ENCODE results near the gene FATE1.

FATE1 gene

GRCh38 chrX:151742311-151742710, 26.5 kb downstream of the FATE1 start:
- TF ChIP-seq FOXP2 (optimal IDR thresholded peaks at IDR 0.05; ENCODE audit: control extremely low read depth, extremely low read length, insufficient read depth): no peak
- no peak for TF ChIP-seq EZH2 (IDR thresholded peaks at IDR 0.05)
- TF ChIP-seq POLR2AphosphoS5 (IDR thresholded peaks at IDR 0.05; ENCODE audit: borderline replicate concordance, low read depth, low read length): no peak
- Histone ChIP-seq H3K9ac (ENCODE audit: insufficient read length) (no peak overlapping the region), H3K4me3 (no peak overlapping the region), H3K27ac (no peak overlapping the region), H3K36me3 (ENCODE audit: insufficient read depth, low read length) (no peaks in the 10 kb centered on the region), H3K9me3 (ENCODE audit: low read depth, low read length) (no peaks in the 10 kb centered on the region)
- no peak for DNase-seq (ENCODE audit: low read depth, low spot score)

GRCh38 chrX:151743651-151744470, 28.0 kb downstream of the FATE1 start:
- no peaks in the 10 kb centered on the region for H3K9me3 ChIP-seq (ENCODE audit: low read depth, low read length)
- no peak for DNase-seq (ENCODE audit: low read depth, low spot score)
- H3K4me3 ChIP-seq: no peak overlapping the region
- no peak for TF ChIP-seq POLR2AphosphoS5 (IDR thresholded peaks at IDR 0.05; ENCODE audit: borderline replicate concordance, low read depth, low read length)
- no peak overlapping the region for H3K27ac ChIP-seq
- H3K36me3 ChIP-seq (ENCODE audit: insufficient read depth, low read length): no peaks in the 10 kb centered on the region
- H3K9ac ChIP-seq (ENCODE audit: insufficient read length): no peak overlapping the region

DNA sequence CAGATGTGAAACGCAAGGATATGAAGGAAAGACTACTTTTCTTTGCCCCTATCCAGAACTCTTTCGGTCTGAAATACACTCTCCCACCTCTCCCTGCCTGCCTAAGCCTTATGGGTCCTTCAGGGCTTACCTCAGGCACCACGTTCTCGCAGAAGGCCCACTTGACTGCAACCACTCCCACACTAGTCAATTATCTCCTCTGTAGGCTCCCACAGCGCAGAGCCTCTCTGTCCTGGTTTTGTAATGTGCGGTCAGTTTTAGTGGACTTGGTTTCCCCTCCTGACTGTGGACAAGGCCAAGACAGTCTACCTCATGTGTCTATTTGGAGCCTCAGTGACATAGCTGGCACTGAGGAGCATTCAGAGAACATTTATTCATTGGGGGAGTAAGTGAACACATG, 29.8 kb downstream of the FATE1 start:
- H3K9me3 ChIP-seq (ENCODE audit: low read depth, low read length): no peaks in the 10 kb centered on the region
- no peak overlapping the region for H3K4me3 ChIP-seq
- H3K36me3 ChIP-seq (ENCODE audit: insufficient read depth, low read length): no peaks in the 10 kb centered on the region
- no peak overlapping the region for H3K9ac ChIP-seq (ENCODE audit: insufficient read length)
- no peak for TF ChIP-seq EZH2 (IDR thresholded peaks at IDR 0.05)
- no peak for TF ChIP-seq POLR2AphosphoS5 (IDR thresholded peaks at IDR 0.05; ENCODE audit: borderline replicate concordance, low read depth, low read length)
- TF ChIP-seq FOXP2 (optimal IDR thresholded peaks at IDR 0.05; ENCODE audit: control extremely low read depth, extremely low read length, insufficient read depth): no peak
- no peak for DNase-seq (ENCODE audit: low read depth, low spot score)
- no peak overlapping the region for H3K27ac ChIP-seq

DNA sequence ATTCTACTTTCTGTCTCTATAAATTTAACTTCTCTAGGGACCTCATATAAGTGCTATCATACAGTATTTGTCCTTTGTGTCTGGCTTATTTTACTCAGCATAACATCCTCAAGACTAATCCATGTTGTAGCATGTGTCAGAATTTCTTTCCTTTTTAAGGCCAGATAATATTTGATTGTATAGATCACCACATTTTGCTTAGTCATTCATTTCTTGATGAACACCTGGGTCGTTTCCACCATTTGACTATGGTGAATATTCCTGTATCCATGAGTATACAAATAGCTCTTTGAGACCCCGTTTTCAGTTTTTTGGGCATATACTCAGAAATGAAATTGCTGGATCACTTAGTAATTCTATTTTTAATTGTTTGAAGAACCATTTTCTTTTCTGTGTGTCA, 30.7 kb downstream of the FATE1 start:
- DNase-seq (ENCODE audit: low read depth, low spot score): no peak
- Histone ChIP-seq H3K36me3 (ENCODE audit: insufficient read depth, low read length) (no peaks in the 10 kb centered on the region), H3K9ac (ENCODE audit: insufficient read length) (no peak overlapping the region), H3K27ac (no peak overlapping the region), H3K9me3 (ENCODE audit: low read depth, low read length) (no peaks in the 10 kb centered on the region), H3K4me3 (no peak overlapping the region)
- TF ChIP-seq POLR2AphosphoS5 (IDR thresholded peaks at IDR 0.05; ENCODE audit: borderline replicate concordance, low read depth, low read length) (no peak), FOXP2 (optimal IDR thresholded peaks at IDR 0.05; ENCODE audit: control extremely low read depth, extremely low read length, insufficient read depth) (no peak), EZH2 (IDR thresholded peaks at IDR 0.05) (no peak)

GRCh38 chrX:151750511-151750910, 34.7 kb downstream of the FATE1 start:
- Histone ChIP-seq H3K9me3 (ENCODE audit: low read depth, low read length) (no peaks in the 10 kb centered on the region), H3K4me3 (no peak overlapping the region), H3K9ac (ENCODE audit: insufficient read length) (no peak overlapping the region), H3K36me3 (ENCODE audit: insufficient read depth, low read length) (no peaks in the 10 kb centered on the region), H3K27ac (no peak overlapping the region)
- DNase-seq (ENCODE audit: low read depth, low spot score): no peak
- TF ChIP-seq FOXP2 (optimal IDR thresholded peaks at IDR 0.05; ENCODE audit: control extremely low read depth, extremely low read length, insufficient read depth) (no peak), POLR2AphosphoS5 (IDR thresholded peaks at IDR 0.05; ENCODE audit: borderline replicate concordance, low read depth, low read length) (no peak), EZH2 (IDR thresholded peaks at IDR 0.05) (no peak)

DNA sequence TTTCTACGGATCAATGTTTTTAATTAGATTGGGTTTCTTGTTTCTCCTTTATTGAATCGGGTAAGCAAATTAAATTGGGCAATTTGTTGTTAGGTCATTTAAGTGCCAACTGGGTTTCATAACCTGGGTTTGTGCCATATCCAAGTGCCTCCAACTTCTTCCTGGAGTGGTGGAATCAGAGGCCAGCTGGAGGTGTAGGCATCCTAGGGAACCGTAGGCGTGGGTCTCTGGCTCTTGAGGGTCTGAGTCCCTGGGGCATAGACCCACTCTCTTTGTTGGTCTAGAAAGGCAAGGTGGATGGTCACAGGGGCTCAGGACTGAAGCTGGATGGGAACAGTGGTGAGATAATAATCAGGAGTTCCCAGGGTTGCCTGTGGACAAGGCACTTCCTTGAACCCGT, 37.0 kb downstream of the FATE1 start:
- no peak overlapping the region for H3K27ac ChIP-seq
- TF ChIP-seq EZH2 (IDR thresholded peaks at IDR 0.05) (no peak), FOXP2 (optimal IDR thresholded peaks at IDR 0.05; ENCODE audit: control extremely low read depth, extremely low read length, insufficient read depth) (no peak), POLR2AphosphoS5 (IDR thresholded peaks at IDR 0.05; ENCODE audit: borderline replicate concordance, low read depth, low read length) (no peak)
- DNase-seq (ENCODE audit: low read depth, low spot score): no peak

GRCh38 chrX:151753313-151754046, 37.6 kb downstream of the FATE1 start:
- Histone ChIP-seq H3K36me3 (ENCODE audit: insufficient read depth, low read length) (no peaks in the 10 kb centered on the region), H3K27ac (no peak overlapping the region), H3K4me3 (no peak overlapping the region), H3K9ac (ENCODE audit: insufficient read length) (no peak overlapping the region), H3K9me3 (ENCODE audit: low read depth, low read length) (no peaks in the 10 kb centered on the region)
- no peak for TF ChIP-seq EZH2 (IDR thresholded peaks at IDR 0.05)
- no peak for TF ChIP-seq POLR2AphosphoS5 (IDR thresholded peaks at IDR 0.05; ENCODE audit: borderline replicate concordance, low read depth, low read length)
- TF ChIP-seq FOXP2 (optimal IDR thresholded peaks at IDR 0.05; ENCODE audit: control extremely low read depth, extremely low read length, insufficient read depth): no peak
- DNase-seq (ENCODE audit: low read depth, low spot score): no peak

More for the DNA sequence above, 37.0 kb downstream of the FATE1 start:
- no peak overlapping the region for H3K9ac ChIP-seq (ENCODE audit: insufficient read length)
- no peaks in the 10 kb centered on the region for H3K36me3 ChIP-seq (ENCODE audit: insufficient read depth, low read length)
- no peaks in the 10 kb centered on the region for H3K9me3 ChIP-seq (ENCODE audit: low read depth, low read length)
- no peak overlapping the region for H3K4me3 ChIP-seq

GRCh38 chrX:151754047-151754429, 38.2 kb downstream of the FATE1 start:
- Histone ChIP-seq H3K27ac (no peak overlapping the region), H3K4me3 (no peak overlapping the region), H3K36me3 (ENCODE audit: insufficient read depth, low read length) (no peaks in the 10 kb centered on the region), H3K9ac (ENCODE audit: insufficient read length) (no peak overlapping the region), H3K9me3 (ENCODE audit: low read depth, low read length) (no peaks in the 10 kb centered on the region)
- TF ChIP-seq FOXP2 (optimal IDR thresholded peaks at IDR 0.05; ENCODE audit: control extremely low read depth, extremely low read length, insufficient read depth): no peak
- no peak for TF ChIP-seq EZH2 (IDR thresholded peaks at IDR 0.05)
- TF ChIP-seq POLR2AphosphoS5 (IDR thresholded peaks at IDR 0.05; ENCODE audit: borderline replicate concordance, low read depth, low read length): no peak
- no peak for DNase-seq (ENCODE audit: low read depth, low spot score)

Data from SK-N-MC (cell line).